Spleen (tissue), 7 donors: ENCODE measurements around the gene CELA2A.
"Not testable (repeated sequence)": the region's sequence is repeated elsewhere in the genome, so short reads cannot be mapped to it uniquely, and the experiment has no call there.

Experiments
- CTCF ChIP-seq, 11 experiments: fragments of 200-600 bp in 7 of 11; fragments of 450-650 bp in 4 of 11; sonication (generic) in 4 of 11; IDR thresholded peaks in 8 of 11; conservative IDR thresholded peaks in 3 of 11; 1 replicate in 7 of 11; 2 replicates in 4 of 11; pipeline versions ENCODE4 v1.4.0 to v1.8.0; 2016 to 2021; ENCODE audit warnings: antibody characterized with exemption in 11 of 11, inconsistent platforms in 4 of 11, mild to moderate bottlenecking in 1 of 11
- POLR2A ChIP-seq, 3 donors: fragments of 450-650 bp; IDR thresholded peaks; one replicate each; pipeline ENCODE4 v1.5.1; 2017; ENCODE audit warnings: antibody characterized with exemption in 3 of 3, mild to moderate bottlenecking in 1 of 3
- donor health status: DM: no; HTN: no; CAD: no; lungs with moderate emphysema.
- donor health status: DM: no; HTN: no; CAD: no.
- donor health status: DM: no; HTN: no; CAD: no.

GRCh38 chr1:15471723-15472122 lies 15.2 kb downstream of the CELA2A start:
- TF ChIP-seq CTCF (IDR thresholded peaks at IDR 0.05 in 8 of 11, conservative IDR thresholded peaks at IDR 0.05 in 3 of 11); POLR2A (IDR thresholded peaks at IDR 0.05): not testable (repeated sequence)
